GM19452 (cell line): Measurements from ENCODE around the gene CIAO3.

Source experiments
- ATAC-seq: cut with Tn5 transposase; IDR thresholded peaks from one replicate; pipeline ENCODE4 v1.9.1; 2021; ENCODE audit not compliant: unreplicated experiment

CIAO3 gene

DNA sequence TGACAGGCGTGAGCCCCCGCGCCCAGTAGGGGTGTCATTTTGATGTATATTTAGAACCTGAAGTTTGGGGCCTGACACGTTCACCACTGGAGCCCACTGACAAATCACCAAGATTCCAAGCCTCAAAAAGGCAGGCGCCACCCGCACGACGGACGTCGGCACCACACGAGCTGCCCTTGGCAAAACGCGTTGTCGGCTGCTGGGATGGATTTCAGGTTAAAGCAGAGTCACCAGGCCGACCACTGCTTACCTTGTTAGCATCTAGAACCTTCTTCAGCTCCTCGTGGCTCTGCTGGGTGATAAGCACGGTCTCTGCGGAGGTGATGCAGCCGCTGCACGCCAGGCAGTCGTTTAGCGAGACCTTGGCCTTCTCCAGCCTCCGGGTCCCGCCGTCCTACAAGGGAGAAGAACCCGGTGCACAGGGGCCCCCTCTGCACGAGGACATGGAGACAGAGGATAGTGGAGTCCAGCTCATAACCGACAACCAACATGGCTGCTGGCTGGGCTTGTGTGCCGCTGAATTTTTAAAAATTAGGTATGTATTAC is 3.8 kb downstream of the CIAO3 start:
- no peak for ATAC-seq

DNA sequence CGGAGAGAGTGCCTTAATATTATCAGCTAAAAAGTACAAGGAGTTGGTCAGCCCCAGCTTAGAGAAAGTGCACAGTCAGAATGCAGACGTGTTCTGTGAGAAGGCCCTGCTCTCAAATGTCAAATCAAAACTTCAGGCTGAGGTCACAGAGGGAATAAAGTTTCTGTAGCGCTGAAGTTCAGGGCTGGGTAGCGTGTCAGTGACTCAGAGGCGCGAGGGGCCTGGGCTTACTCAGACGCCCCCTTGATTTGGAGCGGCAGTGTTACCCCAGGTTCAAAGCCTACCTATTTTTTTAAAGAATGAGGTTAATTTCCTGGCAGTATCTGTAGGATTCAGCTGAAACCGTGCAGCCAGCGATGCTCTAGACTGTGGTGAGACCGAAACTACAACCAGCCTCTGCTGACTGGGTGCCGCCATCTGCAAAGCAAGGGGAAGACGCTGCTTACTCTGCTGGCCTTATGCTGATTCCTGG is 4.8 kb downstream of the CIAO3 start:
- no peak for ATAC-seq

DNA sequence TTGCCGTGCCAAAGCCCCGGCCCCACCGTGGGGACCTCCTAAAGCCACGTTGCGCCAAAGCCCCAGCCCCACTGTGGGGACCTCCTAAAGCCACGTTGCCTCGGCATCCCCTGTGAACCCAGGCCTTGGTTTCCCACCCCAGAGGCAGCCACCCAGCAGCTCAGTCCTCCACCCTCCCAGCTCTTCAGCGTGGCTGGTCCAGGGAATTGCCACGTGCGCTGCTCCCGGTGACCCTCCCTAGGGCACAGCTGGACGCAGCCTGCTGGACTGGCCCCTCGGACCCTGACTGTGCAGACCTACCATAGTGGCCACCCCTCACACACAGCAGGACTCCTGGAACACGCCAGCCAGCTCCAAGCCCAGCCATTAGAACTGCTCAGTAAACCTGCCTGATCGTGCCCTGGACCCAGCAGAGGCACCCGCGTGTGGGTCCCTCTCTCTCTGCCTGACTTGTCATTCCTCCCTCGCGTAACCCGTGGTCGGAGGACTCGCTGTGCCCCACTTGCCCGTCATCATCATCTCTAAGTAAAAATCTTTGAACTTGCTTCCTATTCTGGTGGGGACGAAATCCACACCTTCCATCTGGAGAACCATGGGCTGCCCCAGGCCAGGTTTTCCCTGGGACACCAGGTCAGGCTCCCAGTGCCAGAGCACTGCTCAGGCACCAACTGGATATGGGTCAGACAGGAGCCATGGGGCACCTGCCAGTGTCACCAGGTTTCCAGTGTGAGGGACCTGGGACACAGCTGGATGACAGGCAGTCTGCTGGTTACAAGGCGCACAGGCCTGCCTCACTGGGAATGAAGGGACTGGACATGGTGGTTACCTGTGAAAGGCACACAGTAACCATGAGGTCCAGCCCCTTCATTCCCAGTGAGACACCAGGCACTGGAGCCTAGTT is 5.6 kb downstream of the CIAO3 start:
- no peak for ATAC-seq

DNA sequence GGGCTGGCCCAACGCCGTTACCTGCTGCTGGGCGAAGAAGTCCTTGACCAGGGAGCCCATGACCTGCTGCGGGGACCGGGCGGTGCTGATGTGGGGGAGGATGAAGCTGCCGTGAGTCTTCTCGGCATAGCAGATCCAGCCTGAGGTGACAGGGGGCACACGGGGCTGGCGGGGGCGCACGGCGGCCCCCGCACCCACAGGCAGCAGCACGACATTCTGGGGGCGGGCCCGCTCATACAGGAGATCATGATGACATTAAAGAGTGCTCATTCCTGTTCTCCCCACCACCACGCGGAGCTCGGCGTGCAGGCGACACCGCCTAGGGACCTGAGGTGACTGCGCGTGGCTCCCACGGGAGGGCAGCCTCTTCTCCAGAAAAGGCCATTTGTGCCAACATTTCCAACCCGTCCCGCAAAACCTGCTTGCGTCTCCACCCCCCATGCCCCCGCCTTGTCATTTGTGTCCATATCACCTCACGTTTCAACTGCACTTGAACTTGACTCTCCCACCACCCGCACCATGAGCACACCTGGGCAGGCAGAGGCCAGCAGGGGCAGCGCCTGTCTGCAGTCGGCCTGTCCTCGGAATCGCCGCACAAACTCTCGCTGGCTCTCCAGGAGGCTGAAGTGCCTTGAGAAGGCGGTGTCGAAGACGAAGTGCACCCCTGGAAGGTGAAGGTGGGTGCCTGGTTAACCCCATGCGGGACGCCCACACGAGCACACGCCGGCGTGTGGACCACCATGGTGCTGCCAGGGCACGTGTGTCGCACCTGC is 6.4 kb downstream of the CIAO3 start:
- no peak for ATAC-seq

DNA sequence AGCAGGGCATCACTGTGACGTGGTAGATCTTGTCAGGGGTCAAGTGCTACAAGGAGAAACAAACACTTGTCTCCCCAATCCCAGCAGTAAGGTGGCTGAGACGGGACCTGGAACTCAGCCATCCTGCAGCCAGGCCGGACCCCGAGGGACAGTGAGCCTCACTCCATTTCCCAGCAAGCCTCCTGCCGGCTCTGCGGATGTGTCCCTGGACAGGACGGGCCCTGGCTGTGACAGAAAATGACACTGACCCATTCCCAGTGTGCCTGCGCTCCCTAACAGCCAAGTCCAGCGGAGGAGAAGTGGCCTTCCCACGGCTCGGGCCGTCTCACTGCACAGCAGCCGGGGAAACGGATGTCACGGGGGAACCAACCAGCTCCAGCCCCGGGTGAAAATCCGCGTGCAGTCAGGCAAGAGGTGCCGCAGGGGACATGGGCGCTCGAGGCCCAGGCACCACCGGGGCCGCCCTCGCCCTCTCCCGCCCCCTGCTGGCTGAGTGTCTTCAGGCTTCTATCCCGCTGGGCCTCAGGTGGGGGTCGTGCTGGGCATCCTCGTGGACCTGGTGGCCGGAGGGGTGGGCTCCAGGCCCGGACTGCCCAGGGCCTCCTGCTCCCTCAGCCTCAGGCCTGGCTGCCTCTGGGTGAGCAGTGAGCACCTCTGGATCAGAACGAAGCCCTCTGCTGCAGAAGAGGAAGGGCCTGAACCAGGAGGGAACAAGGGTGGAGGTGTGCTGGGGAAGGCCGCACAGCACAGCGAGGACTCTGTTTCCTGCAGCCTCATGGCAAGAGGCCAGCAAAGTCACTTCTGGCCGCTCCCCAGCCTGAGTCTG is 7.2 kb downstream of the CIAO3 start:
- no peak for ATAC-seq

DNA sequence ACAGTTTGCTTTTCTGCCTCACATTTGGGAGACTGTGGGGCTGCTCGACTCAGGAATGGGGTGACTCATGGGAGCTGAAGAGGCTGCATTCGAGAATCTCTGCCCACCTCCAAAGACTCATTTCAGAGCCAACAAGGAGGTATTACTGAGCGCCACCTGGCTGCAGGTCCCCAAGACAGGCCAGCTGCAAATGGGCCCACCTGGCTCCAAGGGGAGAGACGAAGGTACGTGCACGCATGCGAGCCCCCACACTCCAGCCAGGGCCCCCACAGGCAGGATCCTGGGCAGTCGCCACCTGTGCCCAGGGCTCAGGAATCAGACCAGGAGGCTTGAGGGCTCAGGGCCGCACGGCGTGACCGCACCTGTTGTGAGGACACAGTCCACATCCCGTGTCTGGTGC is 7.9 kb downstream of the CIAO3 start:
- ATAC-seq, result no peak

DNA sequence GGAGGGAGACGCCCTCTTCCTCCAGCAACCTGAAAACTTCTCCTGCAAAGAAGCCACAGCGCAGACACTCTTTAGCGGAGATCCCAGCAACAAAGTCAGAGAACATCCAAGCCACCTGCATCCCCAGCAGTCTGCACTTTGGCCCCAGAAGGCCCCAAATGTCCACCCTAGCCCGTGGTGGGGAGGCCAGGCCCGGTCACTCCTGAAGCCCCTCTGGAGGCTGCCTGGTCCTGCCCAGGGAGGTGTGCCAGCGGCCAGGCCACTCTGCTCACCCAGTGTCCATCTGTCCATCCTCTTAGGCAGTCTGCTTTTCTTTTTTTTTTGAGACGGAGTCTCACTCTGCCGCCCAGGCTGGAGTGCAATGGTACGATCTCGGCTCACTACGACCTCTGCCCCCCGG is 8.5 kb downstream of the CIAO3 start:
- no peak for ATAC-seq

DNA sequence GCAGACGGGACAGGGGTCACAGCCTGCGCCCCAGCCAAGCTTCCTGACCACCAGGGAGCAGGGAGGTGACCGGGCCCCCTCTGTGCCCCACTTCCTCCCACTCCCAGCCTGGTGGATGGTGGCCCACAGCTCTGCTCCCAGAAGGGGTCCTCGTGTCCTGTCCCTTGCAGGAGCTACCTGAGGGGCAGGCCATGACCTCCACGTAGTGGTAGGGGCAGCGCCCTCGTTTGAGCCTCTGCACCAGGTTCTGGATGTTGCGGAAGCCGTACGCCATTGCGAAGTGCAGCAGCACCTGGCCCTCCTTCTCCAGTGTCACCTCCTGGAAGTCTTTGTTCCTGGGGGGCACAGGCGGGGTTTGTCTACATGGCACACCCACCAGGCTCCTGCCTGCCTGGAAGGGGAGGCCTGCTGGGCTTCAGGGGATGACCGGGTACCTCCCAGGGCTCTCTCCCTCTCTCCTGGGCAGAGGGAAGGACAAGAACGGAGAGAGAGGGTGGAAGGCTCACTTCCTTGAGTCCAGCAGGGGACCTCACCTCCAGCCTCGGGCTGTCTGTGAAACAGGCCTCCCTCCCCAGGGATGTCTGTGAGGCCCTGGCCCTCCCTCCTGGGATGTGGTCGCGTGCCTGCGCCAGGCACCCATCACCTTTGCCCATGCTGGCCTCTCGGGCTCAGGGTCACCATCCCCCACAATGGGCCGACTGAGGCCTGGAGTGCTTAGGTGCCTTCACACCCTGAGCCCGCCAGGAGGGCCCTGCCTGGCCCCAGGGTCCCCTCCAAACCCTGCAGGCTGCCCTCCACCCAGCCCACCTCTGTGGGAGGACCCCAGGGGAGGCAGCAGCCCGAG is 9.9 kb downstream of the CIAO3 start:
- ATAC-seq, result no peak

DNA sequence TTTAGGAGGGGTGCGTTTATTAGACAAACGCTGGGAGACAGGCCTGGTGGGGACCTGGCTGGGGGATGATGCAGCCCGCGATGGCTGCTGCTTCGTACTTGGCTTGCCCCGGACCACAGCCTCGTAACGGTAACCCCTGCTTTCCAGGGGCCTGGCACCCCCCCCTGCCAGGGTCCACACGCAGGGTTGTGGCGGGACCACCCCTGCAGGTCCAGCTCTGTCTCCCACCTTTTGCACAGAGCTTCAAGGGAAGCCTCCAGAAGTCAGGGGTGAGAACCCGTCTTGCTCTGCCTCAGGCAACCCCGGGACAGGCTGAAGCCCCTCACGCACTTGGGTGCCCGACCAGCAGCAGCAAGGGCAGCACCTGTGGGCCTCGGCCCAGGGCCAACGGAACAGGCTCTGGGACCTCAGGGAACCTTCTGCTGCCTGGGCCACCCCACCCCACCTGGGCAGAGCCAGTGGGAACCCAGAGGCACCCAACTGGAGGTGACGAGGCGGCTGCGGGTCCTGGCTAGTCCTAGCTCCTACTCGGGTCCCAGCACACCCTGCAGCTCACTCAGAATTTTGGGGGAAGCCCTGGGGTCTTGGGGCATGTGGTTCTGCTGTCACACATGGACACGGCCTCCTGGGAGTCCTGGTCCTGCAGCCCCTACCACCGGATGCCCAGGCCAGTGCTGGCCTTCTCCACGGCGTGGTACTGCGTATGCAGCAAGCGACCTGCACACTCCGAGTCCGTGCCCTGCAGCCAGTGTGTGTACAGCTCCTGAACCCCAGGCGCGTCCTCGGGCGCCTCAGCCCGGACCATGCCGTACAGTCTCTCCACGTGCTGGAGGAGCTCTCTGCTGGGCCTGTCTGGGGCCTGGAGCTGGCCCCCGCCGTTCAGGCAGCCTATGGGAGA is 10.8 kb downstream of the CIAO3 start:
- no peak for ATAC-seq

DNA sequence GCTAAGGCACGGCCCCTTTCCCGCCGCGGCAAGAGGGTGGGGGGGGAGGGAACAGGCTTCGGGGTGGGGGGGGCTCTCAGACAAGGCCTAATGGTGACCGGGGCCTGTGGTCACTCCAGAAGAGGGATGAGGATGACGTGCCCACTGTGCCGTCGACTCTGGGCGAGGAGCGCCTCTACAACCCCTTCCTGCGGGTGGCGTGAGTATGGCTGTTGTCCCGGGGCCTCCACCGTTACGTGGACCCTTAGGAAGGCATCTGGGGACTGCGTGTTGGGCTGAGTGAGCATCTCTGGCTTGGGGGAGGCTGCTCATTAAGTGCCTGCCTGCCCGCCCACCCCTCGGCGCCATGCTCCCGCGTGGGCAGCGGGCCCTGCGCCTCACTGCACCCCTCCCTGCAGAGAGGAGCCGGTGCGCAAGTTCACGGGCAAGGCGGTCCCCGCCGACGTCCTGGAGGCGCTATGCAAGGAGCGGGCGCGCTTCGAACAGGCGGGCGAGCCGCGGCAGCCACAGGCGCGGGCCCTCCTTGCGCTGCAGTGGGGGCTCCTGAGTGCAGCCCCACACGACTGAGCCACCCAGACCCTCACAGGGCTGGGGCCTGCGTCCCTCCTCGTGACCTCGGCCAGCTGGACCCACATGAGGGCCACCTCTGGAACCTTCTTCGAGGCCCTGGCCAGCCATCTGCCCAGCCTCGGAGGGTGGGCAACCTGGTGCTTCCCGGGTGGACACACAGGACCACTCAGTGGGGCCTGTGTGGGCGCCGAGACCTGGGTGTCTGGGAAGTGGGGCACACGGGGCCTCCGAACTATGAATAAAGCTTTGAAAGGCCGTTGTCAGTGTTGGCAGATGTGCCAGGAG is 11.7 kb downstream of the CIAO3 start:
- ATAC-seq, result no peak

DNA sequence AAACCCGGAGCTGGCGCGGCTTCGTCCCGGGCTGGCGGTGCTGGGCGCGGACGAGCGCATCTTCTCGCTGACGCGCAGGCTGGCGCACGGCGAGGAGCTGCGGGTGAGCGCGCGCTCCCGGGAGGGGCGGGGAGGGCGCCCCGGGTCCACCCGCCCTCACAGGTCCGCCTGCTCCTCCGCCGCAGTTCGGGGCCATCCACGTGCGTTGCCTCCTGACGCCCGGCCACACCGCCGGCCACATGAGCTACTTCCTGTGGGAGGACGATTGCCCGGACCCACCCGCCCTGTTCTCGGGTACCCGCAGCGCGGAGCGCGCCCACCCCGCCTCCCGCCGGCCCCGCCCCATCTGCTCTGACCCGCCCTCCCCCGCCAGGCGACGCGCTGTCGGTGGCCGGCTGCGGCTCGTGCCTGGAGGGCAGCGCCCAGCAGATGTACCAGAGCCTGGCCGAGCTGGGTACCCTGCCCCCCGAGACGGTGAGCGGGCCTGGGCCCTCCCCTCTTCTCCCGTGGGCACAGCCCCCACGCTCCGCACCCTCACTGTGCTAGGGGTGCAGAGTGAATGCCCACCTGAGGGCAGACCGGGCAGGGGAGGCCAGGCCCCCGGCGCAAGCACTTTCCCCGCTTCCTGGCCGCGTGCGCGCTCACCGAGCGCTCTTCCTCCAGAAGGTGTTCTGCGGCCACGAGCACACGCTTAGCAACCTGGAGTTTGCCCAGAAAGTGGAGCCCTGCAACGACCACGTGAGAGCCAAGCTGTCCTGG is 12.5 kb downstream of the CIAO3 start:
- ATAC-seq, result no peak

DNA sequence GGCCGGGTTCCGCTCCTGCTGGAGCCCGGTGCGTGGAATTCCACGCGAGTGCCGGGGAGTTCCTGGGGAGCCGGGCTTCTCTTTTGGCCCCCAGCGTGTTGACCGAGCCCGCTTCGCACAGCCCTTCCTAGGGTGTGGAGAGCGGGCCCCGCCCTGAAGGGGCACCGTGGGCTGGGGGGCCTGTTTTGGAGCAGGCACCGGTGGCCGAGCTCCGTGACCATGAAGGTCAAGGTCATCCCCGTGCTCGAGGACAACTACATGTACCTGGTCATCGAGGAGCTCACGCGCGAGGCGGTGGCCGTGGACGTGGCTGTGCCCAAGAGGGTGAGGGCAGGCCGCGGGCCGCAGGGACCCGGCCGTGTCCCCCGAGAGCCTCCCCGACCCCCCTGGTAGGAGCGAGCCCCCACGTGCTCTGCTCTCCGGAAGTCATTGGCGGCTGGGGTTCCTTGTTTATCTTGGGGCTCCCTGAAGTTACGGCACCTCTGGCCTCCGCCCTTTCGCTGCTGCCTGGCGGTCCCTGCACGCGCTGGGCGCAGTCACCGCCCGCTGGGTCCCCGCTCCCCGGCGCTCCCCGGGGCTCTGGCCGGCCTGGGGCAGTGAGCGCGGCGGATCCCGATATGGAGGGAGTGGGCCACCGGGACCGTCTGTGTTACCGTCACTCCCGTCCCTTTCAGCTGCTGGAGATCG is 13.4 kb downstream of the CIAO3 start:
- peak; percentile 3 for ATAC-seq

DNA sequence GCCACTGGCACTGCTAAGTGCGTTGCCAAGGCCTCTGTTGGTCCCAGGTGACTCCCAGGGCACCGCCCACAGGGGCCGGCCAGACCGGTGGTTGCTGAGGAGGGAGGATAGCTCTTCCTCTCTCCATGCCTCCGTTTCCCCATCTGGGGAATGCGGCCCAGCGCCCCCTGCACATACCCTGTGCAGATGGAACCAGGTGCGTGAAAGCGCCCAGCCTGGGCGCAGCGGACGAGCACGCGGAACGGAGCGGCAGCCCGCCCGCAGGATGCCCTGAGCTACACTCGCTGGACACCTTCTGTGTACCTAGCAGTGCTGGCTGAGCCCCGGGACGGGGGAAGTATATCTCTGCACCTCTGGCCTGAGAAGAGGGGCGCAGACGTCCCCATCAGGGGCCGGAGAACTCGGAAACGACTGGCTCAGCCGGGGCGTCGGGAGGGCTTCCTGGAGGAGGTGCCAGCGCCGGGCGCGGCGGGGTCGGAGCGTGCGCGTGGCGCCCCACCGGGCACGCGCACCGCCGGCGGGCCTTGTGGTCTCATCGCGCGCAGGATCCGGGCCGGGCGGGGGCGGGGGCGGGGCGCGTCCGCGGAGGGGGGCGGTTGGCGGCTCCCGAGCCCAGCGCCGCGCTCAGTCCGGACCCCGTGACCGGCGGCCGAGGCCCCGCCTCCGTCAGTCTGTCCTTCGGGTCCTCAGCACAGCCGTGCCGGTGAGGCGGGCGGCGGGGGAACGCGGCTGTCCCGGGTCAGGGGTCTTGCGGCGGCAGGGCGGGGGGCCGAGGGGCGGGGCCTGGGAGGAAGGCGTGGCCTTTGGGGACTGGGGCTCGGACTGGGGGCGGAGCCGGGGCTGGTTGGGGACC is 14.1 kb downstream of the CIAO3 start, which contains the start of the genes CCDC78 and HAGHL:
CCDC78 (minus strand) TSS at position 6 of the 853 bp plus-strand sequence. CDS start 76 bp downstream, outside the sequence.
HAGHL (plus strand) TSS at position 669 of the 853 bp plus-strand sequence. CDS start 404 bp downstream, outside the sequence.
- ATAC-seq, result peak; percentile 36

DNA sequence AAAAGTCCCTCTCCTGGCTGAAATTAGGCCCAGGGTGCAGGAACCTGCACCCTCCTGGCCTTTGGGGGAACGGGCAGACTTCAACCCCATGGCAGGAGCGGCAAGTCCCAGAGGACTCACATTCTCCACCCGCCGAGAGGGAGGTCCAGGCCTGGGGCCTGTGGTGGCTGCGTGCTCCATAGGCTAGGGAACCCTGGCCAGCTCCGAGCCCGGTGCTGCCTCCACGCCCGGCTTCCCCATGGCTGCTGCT is 14.7 kb downstream of the CIAO3 start:
- ATAC-seq, result no peak

DNA sequence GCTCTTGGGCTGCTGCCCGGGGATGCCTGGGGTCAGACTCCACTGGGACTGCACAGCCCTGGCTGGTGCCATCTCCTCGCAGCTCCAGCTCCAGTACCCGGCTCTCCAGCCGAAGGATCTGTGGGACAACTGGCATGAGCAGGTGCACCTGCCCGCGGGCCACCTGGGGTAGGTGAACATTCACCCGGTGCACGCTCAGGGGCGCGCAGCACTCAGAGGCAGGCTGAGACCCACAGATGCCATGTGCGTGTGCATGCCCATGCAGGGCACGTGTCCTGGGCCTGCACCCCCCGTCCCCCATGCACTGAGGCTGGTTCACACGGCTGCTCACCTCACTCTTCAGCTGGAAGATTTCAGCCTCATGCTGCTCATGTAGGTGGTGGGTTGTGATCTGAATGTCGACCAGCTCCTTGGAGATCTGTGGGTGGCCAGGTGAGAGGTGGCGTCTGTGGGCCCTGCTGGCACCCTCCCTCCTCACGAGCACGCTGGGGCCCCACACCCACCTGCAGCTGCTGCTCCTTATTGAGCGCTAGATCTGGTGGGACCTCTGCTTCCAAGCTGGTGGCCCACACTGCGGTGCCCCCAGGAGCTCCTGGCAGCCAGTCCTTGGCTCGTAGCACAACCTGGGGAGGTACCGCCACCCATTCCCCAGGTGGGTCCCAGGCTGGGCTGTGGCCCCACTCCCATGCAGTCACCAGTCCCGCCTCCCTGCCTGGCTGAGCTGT is 15.2 kb downstream of the CIAO3 start:
- ATAC-seq, result no peak
